WTC11 (cell line): ENCODE results near the gene CHST5. TPM values are rescaled to one million over a fixed set of nuclear protein-coding genes. Genes with fewer than 3 reads are reported as not detected.

Experiments
- CBFB ChIP-seq: sonication (generic); formaldehyde crosslinking; IDR thresholded peaks from 2 replicates; pipeline ENCODE4 v1.8.1; 2022; ENCODE audit warnings: mild to moderate bottlenecking, low read depth, missing genetic modification reagents
- CREB1 ChIP-seq: sonication (generic); formaldehyde crosslinking; IDR thresholded peaks from 2 replicates; pipeline ENCODE4 v1.8.0; 2023; ENCODE audit warnings: mild to moderate bottlenecking, missing genetic modification reagents
- E2F1 ChIP-seq: sonication (generic); formaldehyde crosslinking; IDR thresholded peaks from 2 replicates; pipeline ENCODE4 v1.8.0; 2022; ENCODE audit warnings: mild to moderate bottlenecking, missing genetic modification reagents
- E2F4 ChIP-seq: sonication (generic); formaldehyde crosslinking; IDR thresholded peaks from 2 replicates; pipeline ENCODE4 v1.8.1; 2022; ENCODE audit warnings: low read depth, mild to moderate bottlenecking, moderate library complexity, missing genetic modification reagents, borderline replicate concordance
- EMX1 ChIP-seq: fragments of 250-450 bp; sonication (Bioruptor Pico); IDR thresholded peaks from 2 replicates; pipeline ENCODE4 v1.8.0; 2021; ENCODE audit warnings: mild to moderate bottlenecking
- ESRRA ChIP-seq: sonication (generic); formaldehyde crosslinking; IDR thresholded peaks from 2 replicates; pipeline ENCODE4 v1.8.1; 2022; ENCODE audit warnings: mild to moderate bottlenecking, missing genetic modification reagents, borderline replicate concordance
- ETV6 ChIP-seq: sonication (generic); formaldehyde crosslinking; IDR thresholded peaks from 2 replicates; pipeline ENCODE4 v1.8.1; 2022; ENCODE audit warnings: mild to moderate bottlenecking, missing genetic modification reagents
- FOXK1 ChIP-seq: sonication (generic); formaldehyde crosslinking; IDR thresholded peaks from 2 replicates; pipeline ENCODE4 v1.8.0; 2022; ENCODE audit warnings: mild to moderate bottlenecking, moderate library complexity, missing genetic modification reagents
- FOXP4 ChIP-seq: sonication (generic); formaldehyde crosslinking; IDR thresholded peaks from 2 replicates; pipeline ENCODE4 v1.8.0; 2022; ENCODE audit warnings: mild to moderate bottlenecking, missing genetic modification reagents
- GRHL2 ChIP-seq: fragments of 250-450 bp; sonication (Bioruptor Pico); IDR thresholded peaks from 2 replicates; pipeline ENCODE4 v1.8.0; 2022; ENCODE audit warnings: mild to moderate bottlenecking, moderate library complexity; ENCODE audit not compliant: insufficient replicate concordance, severe bottlenecking
- GTF2I ChIP-seq: fragments of 250-450 bp; sonication (Bioruptor Pico); conservative IDR thresholded peaks from 2 replicates; pipeline ENCODE4 v1.4.0; 2021; ENCODE audit warnings: mild to moderate bottlenecking
- HMGA2 ChIP-seq: fragments of 250-450 bp; sonication (Bioruptor Pico); IDR thresholded peaks from 2 replicates; pipeline ENCODE4 v1.4.0; 2021; ENCODE audit warnings: mild to moderate bottlenecking, moderate library complexity
- IRF1 ChIP-seq: sonication (generic); formaldehyde crosslinking; IDR thresholded peaks from 2 replicates; pipeline ENCODE4 v1.8.0; 2023; ENCODE audit warnings: missing genetic modification reagents
- IRF2 ChIP-seq: sonication (generic); formaldehyde crosslinking; IDR thresholded peaks from 2 replicates; pipeline ENCODE4 v1.8.0; 2022; ENCODE audit warnings: low read depth, missing genetic modification reagents, borderline replicate concordance
- JUN ChIP-seq: sonication (generic); formaldehyde crosslinking; IDR thresholded peaks from 2 replicates; pipeline ENCODE4 v1.8.0; 2023; ENCODE audit warnings: mild to moderate bottlenecking, missing genetic modification reagents
- KAT7 ChIP-seq: sonication (generic); formaldehyde crosslinking; IDR thresholded peaks from 2 replicates; pipeline ENCODE4 v1.8.1; 2023; ENCODE audit warnings: missing genetic modification reagents, mild to moderate bottlenecking, borderline replicate concordance
- MAX ChIP-seq: sonication (generic); formaldehyde crosslinking; IDR thresholded peaks from 2 replicates; pipeline ENCODE4 v1.8.0; 2022; ENCODE audit warnings: mild to moderate bottlenecking, missing genetic modification reagents
- NFATC4 ChIP-seq: fragments of 250-450 bp; sonication (Bioruptor Pico); IDR thresholded peaks from 2 replicates; pipeline ENCODE4 v1.9.0; 2021; ENCODE audit warnings: mild to moderate bottlenecking
- OVOL2 ChIP-seq: fragments of 250-450 bp; sonication (Bioruptor Pico); IDR thresholded peaks from 2 replicates; pipeline ENCODE4 v1.9.0; 2021; ENCODE audit warnings: mild to moderate bottlenecking, borderline replicate concordance
- PREB ChIP-seq: sonication (generic); formaldehyde crosslinking; IDR thresholded peaks from 2 replicates; pipeline ENCODE4 v1.8.1; 2022; ENCODE audit warnings: mild to moderate bottlenecking, missing genetic modification reagents, moderate library complexity, borderline replicate concordance
- RELA ChIP-seq: sonication (generic); formaldehyde crosslinking; IDR thresholded peaks from 2 replicates; pipeline ENCODE4 v1.8.1; 2022; ENCODE audit warnings: missing genetic modification reagents, mild to moderate bottlenecking, borderline replicate concordance
- TCF7 ChIP-seq: sonication (generic); formaldehyde crosslinking; IDR thresholded peaks from 2 replicates; pipeline ENCODE4 v1.8.0; 2022; ENCODE audit warnings: mild to moderate bottlenecking, low read depth, missing genetic modification reagents, moderate library complexity
- TEAD1 ChIP-seq: sonication (generic); formaldehyde crosslinking; IDR thresholded peaks from 2 replicates; pipeline ENCODE4 v1.8.0; 2022; ENCODE audit warnings: mild to moderate bottlenecking, missing genetic modification reagents
- TP53 ChIP-seq: sonication (generic); formaldehyde crosslinking; IDR thresholded peaks from 2 replicates; pipeline ENCODE4 v1.8.1; 2023; ENCODE audit warnings: mild to moderate bottlenecking, missing genetic modification reagents
- USF2 ChIP-seq: sonication (generic); formaldehyde crosslinking; IDR thresholded peaks from 2 replicates; pipeline ENCODE4 v1.8.1; 2023; ENCODE audit warnings: mild to moderate bottlenecking, missing genetic modification reagents, moderate library complexity
- ZMAT4 ChIP-seq: fragments of 250-450 bp; sonication (Bioruptor Pico); IDR thresholded peaks from 2 replicates; pipeline ENCODE4 v1.9.0; 2021; ENCODE audit warnings: mild to moderate bottlenecking
- ZNF219 ChIP-seq: sonication (generic); formaldehyde crosslinking; IDR thresholded peaks from 2 replicates; pipeline ENCODE4 v1.8.0; 2023; ENCODE audit warnings: missing genetic modification reagents, mild to moderate bottlenecking, borderline replicate concordance
- ZNF263 ChIP-seq: sonication (generic); formaldehyde crosslinking; IDR thresholded peaks from 2 replicates; pipeline ENCODE4 v1.8.1; 2022; ENCODE audit warnings: low read depth, mild to moderate bottlenecking, moderate library complexity, missing genetic modification reagents
- ZNF396 ChIP-seq: fragments of 250-450 bp; sonication (Bioruptor Pico); IDR thresholded peaks from 2 replicates; pipeline ENCODE4 v1.8.0; 2021; ENCODE audit warnings: mild to moderate bottlenecking, moderate library complexity, borderline replicate concordance
- ZNF512 ChIP-seq: sonication (generic); formaldehyde crosslinking; IDR thresholded peaks from 2 replicates; pipeline ENCODE4 v1.8.1; 2022; ENCODE audit warnings: missing genetic modification reagents, borderline replicate concordance
- total RNA-seq: library from RNA; stranded (reverse); gene quantifications from 3 replicates; pipeline ENCODE4 v1.2.3, GENCODE V29; 2021

Gene CHST5
- total RNA-seq, 1 experiment from 2014 or later, result not detected

GRCh38 chr16:75555707-75556430, 20.0 kb upstream of the CHST5 start, which contains the start of gene TMEM231 (continued):
- TF ChIP-seq FOXK1 (CRISPR knock-in tag) (peak; percentile 63), MAX (CRISPR knock-in tag) (peak; percentile 84), FOXP4 (peak; percentile 84), KAT7 (CRISPR knock-in tag) (no peak), EMX1 (CRISPR knock-in tag) (no peak), IRF1 (CRISPR knock-in tag) (0 out of 2 replicates have a peak, but pooled peaks have one; percentile 30), PREB (no peak), TP53 (CRISPR knock-in tag) (no peak), CBFB (CRISPR knock-in tag) (no peak), GTF2I (CRISPR knock-in tag) (no peak), ZNF512 (CRISPR knock-in tag) (no peak), OVOL2 (no peak), TEAD1 (no peak), ETV6 (CRISPR knock-in tag) (no peak; the same call in 1 of the 2 replicates), TCF7 (no peak), RELA (0 out of 2 replicates have a peak, but pooled peaks have one; percentile 40), USF2 (CRISPR knock-in tag) (no peak), ZMAT4 (CRISPR knock-in tag) (no peak), JUN (CRISPR knock-in tag) (no peak), ZNF263 (CRISPR knock-in tag) (no peak), HMGA2 (CRISPR knock-in tag) (no peak), E2F4 (no peak), E2F1 (CRISPR knock-in tag) (0 out of 2 replicates have a peak, but pooled peaks have one; percentile 67), ESRRA (no peak), GRHL2 (no peak), NFATC4 (CRISPR knock-in tag) (no peak), CREB1 (CRISPR knock-in tag) (no peak), ZNF219 (CRISPR knock-in tag) (no peak; the same call in 1 of the 2 replicates), ZNF396 (no peak), IRF2 (CRISPR knock-in tag) (no peak)
